NK-92 (cell line): ENCODE data around the gene AMDHD1.

Source experiments
- DNase-seq: peaks from one replicate; lab custom pipeline; 2025; ENCODE audit not compliant: unreplicated experiment; lab: John Stamatoyannopoulos, UW

The AMDHD1 gene

GRCh38 chr12:95993907-95994306, 50.8 kb downstream of the AMDHD1 start:
- no peak for DNase-seq

- DNase-seq, result no peak
These were observed 51.3 kb downstream of the AMDHD1 start for GRCh38 chr12:95994476-95994875.

GRCh38 chr12:95995238-95996031, 52.3 kb downstream of the AMDHD1 start:
- DNase-seq, result no peak

GRCh38 chr12:95996034-95996658, 53.0 kb downstream of the AMDHD1 start, which contains the start of gene HAL:
HAL (minus strand) TSS chr12:95996344; CDS start chr12:95995910, 434 bp downstream.
- DNase-seq, result no peak

- DNase-seq, result no peak
These were observed 54.1 kb downstream of the AMDHD1 start for GRCh38 chr12:95997276-95997675.

GRCh38 chr12:95997911-95998510, 54.9 kb downstream of the AMDHD1 start:
- no peak for DNase-seq

GRCh38 chr12:95998611-95999286, 55.6 kb downstream of the AMDHD1 start:
- DNase-seq, result no peak

GRCh38 chr12:95999484-95999883, 56.4 kb downstream of the AMDHD1 start:
- no peak for DNase-seq

GRCh38 chr12:96000858-96001257, 57.7 kb downstream of the AMDHD1 start:
- DNase-seq, result no peak

- DNase-seq, result no peak
These were observed 63.6 kb downstream of the AMDHD1 start for GRCh38 chr12:96006727-96007126.

GRCh38 chr12:96007729-96008128, 64.6 kb downstream of the AMDHD1 start:
- DNase-seq, result no peak

- DNase-seq, result no peak
These were observed 71.9 kb downstream of the AMDHD1 start for GRCh38 chr12:96014943-96015599.

- DNase-seq, result no peak
These were observed 72.5 kb downstream of the AMDHD1 start for GRCh38 chr12:96015672-96016071.
